ENCODE results near the gene HSPA1B.
"Not testable (repeated sequence)": the region's sequence is repeated elsewhere in the genome, so short reads cannot be mapped to it uniquely, and the experiment has no call there.

Gene HSPA1B

GRCh38 chr6:31860349-31860748 lies 32.8 kb downstream of the HSPA1B start:
- no peak for DNase-seq (ENCODE audit: low read depth)

- no peak for DNase-seq (ENCODE audit: low read depth)
These were observed 33.6 kb downstream of the HSPA1B start for GRCh38 chr6:31861150-31861549.

GRCh38 chr6:31861919-31862343 lies 34.4 kb downstream of the HSPA1B start:
- no peak for DNase-seq (ENCODE audit: low read depth)

- DNase-seq (ENCODE audit: low read depth): peak; percentile 97
These were observed 35.1 kb downstream of the HSPA1B start, which contains the start of gene NEU1 for GRCh38 chr6:31862344-31863235. Gene NEU1, minus strand, starts transcription at chr6:31862821. Its CDS starts 45 bp downstream, at chr6:31862776.

- not testable (repeated sequence) for DNase-seq (ENCODE audit: low read depth)
These were observed 36.6 kb downstream of the HSPA1B start for GRCh38 chr6:31864123-31864562.

GRCh38 chr6:31864818-31865204 lies 37.3 kb downstream of the HSPA1B start:
- no peak for DNase-seq (ENCODE audit: low read depth)

- no peak for DNase-seq (ENCODE audit: low read depth)
These were observed 37.9 kb downstream of the HSPA1B start for GRCh38 chr6:31865205-31866118.

GRCh38 chr6:31868658-31868971 lies 41.1 kb downstream of the HSPA1B start:
- not testable (repeated sequence) for DNase-seq (ENCODE audit: low read depth)

- DNase-seq (ENCODE audit: low read depth): no peak
These were observed 41.8 kb downstream of the HSPA1B start for GRCh38 chr6:31869343-31869742.

- no peak for DNase-seq (ENCODE audit: low read depth)
These were observed 42.9 kb downstream of the HSPA1B start for GRCh38 chr6:31870385-31870921.

GRCh38 chr6:31871046-31871659 lies 43.6 kb downstream of the HSPA1B start:
- DNase-seq (ENCODE audit: low read depth): no peak

- DNase-seq (ENCODE audit: low read depth): no peak
These were observed 46.6 kb downstream of the HSPA1B start for GRCh38 chr6:31874084-31874670.

- no peak for DNase-seq (ENCODE audit: low read depth)
These were observed 47.5 kb downstream of the HSPA1B start for GRCh38 chr6:31874836-31875572.

- no peak for DNase-seq (ENCODE audit: low read depth)
These were observed 48.3 kb downstream of the HSPA1B start for GRCh38 chr6:31875877-31876276.

- no peak for DNase-seq (ENCODE audit: low read depth)
These were observed 48.8 kb downstream of the HSPA1B start for GRCh38 chr6:31876357-31876756.

GRCh38 chr6:31877125-31877650 lies 49.6 kb downstream of the HSPA1B start:
- no peak for DNase-seq (ENCODE audit: low read depth)

GRCh38 chr6:31877651-31878161 lies 50.2 kb downstream of the HSPA1B start:
- no peak for DNase-seq (ENCODE audit: low read depth)

GRCh38 chr6:31878222-31878621 lies 50.7 kb downstream of the HSPA1B start:
- no peak for DNase-seq (ENCODE audit: low read depth)

- no peak for DNase-seq (ENCODE audit: low read depth)
These were observed 51.2 kb downstream of the HSPA1B start, which contains the start of gene SLC44A4 for GRCh38 chr6:31878726-31879125. Gene SLC44A4, minus strand, starts transcription at chr6:31878997. Its CDS starts 17 bp downstream, at chr6:31878980.

GRCh38 chr6:31879143-31879542 lies 51.6 kb downstream of the HSPA1B start:
- no peak for DNase-seq (ENCODE audit: low read depth)

Measured in stimulated activated CD8-positive, alpha-beta memory T cell treated with anti-CD3 and anti-CD28 coated beads, Interleukin-12 subunit alpha, Interleukin-12 subunit beta, amount 100 ng/mL, for 4 hours (primary cell).